Stimulated activated CD4-positive, alpha-beta T cell treated with anti-CD3 and anti-CD28 coated beads, Interleukin-15, amount 100 ng/mL, for 24 hours (primary cell): ENCODE results near the gene LRRC3.

ENCODE experiments used
- DNase-seq: peaks from one replicate; pipeline ENCODE4 v3.0.0-alpha.2; 2020

The LRRC3 gene

DNA sequence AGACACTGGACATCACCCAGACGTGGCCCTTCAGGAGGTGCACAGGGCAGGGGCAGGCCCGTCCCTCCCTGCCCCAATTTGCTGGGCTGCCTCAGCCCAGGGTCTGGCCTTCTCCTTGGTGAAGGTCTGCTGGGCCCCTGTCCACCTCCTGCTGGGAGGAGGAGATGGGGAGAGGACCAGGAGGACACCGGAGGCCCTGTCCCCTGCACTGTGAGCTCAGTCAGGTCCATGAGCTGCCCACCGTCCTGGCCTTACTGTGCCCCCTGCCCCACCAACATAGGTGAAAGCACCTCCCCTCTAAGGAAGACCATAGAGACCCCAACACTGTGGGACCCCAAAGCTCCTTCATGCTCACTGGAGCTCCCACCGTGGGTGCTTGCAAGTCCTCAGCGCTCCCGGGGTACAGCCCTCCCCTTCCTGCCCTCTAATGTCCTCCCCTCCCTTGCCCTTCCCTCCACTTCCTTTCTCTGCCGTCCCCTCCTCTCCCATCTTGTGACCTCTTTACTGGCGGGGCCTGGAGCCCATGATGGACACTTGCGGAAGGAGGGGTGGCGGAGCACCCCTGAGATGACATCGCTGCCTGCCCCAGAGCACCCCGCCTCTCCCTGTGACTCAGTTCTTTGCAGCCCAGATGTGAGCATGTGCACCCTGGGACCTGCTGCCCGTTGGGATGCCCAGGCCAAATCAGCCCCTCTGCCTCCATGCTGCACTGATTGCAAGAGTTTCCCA is 4.6 kb downstream of the LRRC3 start:
- DNase-seq, result no peak

DNA sequence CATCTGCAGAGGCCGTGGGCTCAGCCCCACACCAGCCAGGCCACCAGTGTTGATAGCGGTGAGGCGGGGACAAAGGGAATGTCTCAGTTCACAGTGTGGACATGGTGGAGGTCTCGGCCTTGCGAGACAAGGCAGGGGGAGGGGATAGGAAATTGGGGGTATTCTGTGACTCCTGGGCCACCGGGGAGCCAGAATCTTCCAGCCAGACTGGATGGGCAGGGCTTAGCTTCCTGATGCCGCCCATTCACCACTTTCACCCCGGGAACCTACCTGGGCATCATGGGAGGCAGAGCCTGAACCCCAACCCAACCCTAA is 5.1 kb downstream of the LRRC3 start:
- DNase-seq, result no peak

DNA sequence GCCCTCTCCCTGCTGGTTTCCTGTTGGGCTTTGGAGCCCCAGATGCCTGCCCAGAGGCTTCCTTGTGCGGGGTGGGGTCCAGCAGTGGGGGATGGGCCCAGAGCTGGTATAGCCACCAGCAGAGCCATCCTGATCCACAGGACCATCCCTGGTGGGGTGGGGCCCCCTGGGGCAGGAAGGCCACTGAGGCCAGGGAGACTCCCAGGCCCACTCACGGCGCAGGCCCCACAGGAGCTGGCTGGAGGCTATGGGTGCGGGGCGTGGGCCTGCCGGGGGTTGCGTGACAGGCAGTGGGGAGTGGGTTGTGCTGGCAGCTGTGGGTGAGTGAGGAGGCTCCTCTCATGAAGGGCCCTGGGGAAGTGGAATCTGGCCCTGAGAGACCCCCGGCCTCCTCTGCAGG is 5.7 kb downstream of the LRRC3 start:
- no peak for DNase-seq

DNA sequence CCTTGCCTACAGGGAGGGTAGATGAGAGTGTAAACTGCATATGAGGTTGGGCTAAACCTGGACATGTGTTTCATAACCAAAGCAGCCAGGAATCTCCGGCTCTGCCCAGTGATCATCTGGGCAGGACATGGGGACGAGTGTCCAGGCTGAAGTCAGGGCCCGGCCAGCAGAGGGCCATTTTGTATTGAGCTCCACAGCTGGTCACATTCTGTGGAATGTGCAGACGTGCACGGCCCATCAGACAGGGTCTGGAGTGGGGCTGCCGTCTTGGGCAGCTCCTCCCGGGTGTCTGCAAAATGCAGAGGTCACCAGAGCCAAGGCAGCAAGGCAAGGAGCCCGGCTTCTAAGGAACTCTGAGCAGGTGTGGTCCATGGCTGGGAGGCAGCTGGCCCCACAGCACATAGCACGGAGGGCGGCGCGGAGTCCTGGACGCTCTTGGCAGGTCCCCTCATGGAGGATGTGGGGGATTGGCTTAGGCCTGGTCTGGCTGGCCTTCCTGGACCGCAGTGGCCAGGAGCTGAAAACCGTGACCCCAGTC is 6.2 kb downstream of the LRRC3 start:
- no peak for DNase-seq

DNA sequence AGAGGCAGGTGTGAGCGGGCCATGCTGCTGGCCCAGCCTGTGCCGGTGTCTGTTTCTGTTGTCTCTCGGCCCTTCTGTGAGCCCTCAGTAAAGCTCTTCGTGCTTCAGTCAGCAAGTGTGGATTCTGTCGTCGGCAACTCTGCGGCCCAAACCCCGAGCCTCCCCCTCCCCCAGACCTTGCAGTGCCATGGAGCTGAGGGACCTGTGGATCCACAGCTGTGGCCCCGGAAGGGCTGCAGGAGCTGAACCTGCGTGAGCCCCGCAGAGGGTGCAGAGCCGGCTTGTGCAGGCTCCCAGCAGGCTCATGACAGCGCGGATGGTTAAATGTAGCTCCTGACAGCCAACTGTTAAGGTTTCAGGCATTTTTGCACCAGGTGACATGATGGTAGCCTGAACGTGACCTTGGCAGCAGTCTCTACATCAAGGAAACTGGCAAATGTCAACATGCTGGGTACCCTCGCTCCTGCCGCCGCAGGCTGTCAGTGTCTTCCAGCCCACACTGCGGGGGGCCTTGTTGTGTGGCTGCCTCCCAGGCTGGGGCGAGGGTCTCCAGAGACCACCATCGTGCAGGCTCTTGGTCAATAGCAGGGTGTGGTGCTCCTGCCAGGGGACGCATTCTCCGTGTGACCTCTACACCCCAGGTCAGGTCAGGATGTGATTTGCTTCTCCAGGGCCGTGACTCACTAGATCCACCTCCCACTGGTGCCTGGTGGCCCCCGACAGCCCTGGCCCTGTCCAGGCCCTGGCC is 7.0 kb downstream of the LRRC3 start:
- DNase-seq, result no peak

DNA sequence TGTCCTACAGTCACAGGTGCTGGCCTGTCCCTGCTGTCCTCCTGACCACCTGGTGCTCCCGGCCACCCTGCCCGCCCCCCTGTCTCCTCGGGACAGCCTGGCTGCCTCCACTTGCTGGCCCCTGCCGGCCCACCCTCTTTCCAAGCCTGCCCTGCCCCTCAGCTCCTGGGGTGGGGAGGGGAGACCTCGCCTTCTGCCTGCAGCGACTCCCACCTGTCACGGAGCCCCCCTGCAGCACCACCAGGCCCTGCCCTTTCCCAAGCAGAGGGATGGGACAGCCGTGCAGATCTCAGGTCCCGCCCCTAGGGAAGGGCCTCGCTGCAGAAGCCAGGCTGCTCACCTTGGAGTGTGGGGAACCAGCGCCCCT is 7.5 kb downstream of the LRRC3 start:
- DNase-seq, result no peak

DNA sequence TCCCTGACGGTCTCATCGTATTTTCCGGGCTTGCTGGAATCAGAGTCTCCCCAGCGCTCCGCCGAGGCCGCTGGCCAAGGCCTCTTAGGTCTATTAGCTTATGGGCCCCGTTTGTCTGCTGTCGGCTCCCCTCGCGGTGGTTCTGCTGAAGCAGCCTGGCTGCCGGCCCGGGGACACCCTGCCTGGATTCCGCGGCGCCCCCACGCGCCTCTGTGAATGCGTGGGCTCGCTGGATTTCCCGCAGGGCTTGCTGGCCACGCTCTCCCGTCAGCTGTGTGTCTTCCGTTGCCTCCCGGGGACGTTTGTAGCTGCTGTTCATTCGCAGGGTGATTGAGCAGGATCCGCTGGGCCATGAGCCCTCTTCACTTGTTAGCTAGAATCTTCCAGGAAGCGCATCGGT is 8.4 kb downstream of the LRRC3 start:
- no peak for DNase-seq

DNA sequence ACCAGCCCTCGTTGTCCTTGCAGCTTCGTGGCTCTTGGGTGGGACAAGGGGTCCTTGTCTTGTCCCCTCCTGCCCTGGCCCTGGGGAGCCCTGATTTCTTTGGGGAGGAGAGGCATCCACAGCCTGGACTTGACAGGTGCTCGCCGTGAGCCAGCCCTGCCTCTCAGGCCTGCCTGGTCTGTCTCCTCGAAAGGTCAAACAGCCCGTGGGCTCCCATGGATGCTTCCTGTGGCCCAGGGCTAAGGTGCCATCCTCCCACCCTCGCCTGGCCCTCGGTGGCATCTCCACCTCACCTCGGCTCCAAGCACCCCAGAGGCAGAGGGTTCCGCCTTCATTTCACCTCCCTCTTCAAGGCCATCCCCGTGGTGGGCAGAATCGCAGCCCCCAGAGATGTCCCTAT is 9.0 kb downstream of the LRRC3 start:
- no peak for DNase-seq

DNA sequence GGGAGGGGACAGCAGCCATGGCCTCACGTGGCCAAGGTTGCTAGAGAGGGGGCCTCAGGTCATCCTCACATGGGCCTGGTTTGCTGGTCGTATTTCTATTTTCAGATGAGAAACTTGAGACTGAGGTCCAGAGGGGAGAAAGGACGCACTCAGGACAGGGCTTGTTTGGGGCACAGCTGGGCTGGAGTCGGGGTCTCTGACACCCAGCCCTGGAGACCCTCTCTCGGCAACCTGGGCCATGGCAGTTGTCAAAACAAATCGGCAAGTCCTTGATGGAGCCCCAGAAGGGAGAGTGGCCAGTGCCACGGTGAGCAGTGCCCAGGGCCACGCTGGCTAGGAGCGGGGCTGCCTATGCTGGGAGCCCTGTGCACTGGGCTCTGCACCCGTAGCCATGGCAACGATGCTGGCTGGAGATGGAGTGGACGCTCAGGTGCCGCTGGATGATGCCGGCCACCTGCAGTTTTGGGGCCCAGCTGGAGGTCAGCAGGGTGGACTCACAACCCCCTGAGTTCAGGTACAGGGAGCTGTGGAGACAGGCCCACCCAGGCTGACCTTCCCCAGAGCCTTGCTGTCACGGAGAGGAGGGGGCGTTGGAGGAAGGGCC is 11.1 kb downstream of the LRRC3 start:
- DNase-seq, result no peak

DNA sequence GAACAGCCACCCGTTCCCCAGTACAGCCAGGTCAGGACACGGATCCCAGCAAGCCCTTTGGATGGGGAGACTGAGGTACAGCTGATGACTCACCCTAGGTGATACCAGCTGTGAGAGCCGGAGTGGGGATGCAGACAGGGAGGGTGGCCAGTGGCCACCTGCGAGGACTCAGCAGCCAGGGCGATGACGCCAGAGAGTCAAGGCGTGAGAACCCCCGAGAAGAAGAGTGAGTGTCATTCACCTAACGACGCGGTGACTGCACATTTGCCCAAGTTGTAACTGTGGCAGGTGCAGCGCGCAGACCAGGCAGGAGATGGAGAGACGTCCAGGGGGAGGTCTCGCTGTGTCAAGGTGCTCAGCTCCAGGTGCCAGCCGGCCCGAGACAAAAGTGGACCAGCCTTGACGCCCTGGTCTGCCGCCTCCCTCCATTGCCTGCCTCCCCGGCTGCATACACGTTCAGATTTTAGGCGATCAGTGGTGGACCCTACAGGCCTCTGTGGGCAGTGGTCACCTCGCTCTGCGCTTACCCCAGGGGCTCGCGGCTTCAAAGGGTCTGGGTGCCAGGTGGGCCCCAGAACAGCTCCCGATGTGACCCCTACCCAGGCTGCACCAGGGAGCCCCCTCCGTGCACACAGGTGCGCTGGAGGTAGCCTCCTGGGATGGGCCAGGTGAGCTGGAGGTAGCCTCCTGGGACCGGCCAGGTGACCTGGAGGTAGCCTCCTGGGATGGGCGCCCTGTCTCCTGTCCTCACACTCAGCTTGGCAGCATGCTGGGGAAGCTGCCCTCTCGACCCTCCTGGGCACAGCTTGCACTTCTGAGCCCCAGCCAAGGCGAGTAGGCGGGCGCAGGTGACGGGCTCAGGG is 11.9 kb downstream of the LRRC3 start:
- DNase-seq, result no peak

DNA sequence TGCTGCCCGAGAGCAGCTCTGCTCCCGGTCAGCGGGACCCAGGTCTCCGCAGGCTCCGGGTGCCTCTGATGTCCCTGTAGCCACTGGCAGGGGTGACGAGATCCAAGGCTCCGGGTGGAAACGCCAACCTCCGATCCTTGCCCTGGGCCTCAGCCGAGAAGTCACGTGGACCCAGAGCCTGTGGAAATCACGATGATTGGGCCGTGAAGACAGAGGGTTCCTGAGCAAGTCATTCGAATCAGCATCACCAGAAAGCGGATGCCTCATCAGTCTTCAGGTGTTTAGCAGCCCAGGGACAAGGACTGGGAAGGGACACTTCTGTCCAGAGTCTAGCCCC is 12.5 kb downstream of the LRRC3 start:
- no peak for DNase-seq

DNA sequence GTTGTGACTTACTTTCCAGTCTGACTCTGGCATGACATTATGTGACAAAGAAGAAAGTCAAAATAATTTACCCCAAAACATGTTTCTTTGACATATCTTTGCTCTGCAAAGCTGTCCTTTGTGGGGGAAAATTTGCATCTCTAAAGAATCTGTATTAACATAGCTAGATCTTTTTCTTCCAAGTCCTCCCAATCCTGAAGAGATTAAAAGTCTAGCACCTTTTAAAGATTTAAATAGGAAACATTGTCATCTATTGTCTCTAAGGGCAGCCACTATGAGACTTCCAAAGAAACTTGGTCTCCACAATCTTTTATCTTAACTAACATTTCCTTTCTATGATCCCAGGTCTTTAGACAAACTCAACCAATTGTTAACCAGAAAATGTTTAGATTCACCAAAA is 16.0 kb downstream of the LRRC3 start:
- no peak for DNase-seq

DNA sequence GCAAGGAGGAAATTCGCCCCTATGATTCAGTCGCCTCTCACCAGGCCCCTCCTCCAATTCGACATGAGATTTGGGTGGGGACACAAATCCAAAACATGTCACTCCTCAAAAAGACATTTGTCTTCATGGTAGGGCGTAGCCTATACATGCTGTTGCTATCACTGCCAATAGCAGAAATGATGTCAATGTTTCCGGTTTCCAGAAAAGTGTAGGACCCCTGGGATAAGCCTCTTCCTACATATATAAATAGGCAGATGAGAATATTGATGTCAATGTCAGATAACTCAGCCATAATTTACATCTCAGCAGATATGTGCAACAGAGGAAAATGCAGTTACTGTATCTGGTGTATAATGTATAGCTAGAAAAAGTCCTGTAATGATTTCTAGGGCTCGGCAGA is 16.7 kb downstream of the LRRC3 start:
- no peak for DNase-seq

DNA sequence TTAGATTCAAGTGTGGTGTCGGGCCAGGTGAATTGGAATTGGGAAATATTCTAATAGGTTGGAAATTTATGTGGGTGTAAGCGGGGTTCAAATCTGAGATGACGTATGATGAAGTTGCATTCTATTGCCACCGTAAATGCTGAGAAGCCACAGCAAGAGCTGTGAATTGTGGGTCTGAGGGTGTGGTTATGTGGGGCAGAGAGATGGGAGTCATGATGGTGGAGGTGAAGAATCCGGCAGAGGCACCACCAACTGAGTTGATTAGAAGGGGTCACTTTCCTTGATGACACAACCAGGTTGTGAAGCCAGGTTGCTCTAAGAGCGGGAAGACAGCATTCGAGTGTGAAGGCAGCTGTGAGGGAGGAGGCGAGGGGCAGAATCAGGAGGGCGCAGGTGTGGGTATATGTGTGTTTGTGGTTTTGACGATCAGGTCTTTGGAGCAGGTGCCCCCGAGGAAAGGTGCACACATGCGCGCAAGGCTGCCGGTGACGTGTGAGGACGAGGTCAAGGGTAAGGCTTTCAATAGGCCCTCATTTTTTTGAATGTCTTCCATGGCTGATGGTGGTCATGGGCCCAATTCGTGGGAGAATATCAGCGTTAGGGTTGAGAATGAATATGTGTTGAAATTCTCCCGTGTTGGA is 18.7 kb downstream of the LRRC3 start:
- DNase-seq, result no peak

DNA sequence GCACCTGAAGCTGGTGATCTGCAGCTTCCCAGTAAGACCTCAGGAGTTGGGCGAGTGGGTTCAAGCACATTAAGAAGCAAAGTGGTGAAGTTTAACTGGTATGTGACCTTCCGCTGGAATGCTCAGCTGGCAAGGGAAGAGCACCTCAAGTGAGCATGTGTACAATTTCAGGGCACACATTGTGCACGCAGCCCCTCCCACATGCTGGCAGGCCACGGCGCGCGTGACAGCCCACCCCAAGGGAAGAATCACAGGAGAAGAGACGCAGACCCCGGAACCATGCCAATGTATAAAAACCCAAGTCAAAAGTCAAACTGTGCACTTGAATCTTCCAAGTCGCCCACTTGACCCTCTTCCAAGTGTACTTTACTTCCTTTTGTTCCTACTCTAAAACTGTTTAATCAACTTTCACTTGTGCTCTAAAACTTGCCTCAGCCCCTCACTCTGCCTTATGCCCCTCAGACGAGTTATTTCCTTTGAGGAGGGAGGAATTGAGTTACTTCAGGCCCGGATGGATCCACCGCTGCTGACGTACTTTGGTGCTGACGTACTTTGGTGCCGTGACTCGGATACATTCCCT is 20.0 kb downstream of the LRRC3 start:
- DNase-seq, result no peak

DNA sequence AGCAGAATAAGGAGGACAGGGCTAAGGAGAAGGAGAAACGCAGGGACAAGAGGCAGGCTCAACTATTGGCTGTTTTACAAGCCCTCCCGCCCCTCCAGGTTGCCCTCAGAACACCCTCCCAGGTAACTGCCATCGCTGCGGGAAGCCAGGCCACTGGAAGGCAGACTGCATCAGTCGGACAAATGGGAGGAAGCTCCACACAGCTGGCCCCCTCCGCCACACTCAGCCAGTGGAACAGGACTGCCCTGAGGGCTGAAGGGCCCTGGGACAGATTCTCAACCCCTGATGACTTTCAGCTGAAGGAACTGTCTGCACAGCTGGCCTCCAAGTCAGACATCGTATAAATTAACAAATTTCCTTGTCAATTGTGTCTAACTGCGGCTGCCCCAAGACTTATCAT is 21.8 kb downstream of the LRRC3 start:
- no peak for DNase-seq

DNA sequence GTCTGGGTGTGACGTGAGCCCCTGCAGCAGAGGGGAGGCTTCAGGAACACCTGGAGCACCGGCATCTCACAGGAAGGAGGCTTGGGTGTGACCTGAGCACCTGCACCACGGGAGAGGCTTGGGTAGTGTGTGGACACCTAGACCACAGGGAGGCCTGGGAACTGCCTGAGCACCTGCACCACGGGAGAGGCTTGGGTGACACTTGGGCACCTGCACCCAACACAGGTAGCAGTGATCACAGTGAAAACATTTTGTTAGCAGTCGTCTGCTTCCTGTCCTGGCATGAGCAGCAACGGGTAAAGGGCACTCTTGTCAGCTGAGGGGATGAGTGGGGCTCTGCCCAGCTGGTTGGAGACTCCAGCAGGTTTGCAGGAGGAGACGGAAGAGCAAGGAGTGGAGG is 22.4 kb downstream of the LRRC3 start:
- no peak for DNase-seq

DNA sequence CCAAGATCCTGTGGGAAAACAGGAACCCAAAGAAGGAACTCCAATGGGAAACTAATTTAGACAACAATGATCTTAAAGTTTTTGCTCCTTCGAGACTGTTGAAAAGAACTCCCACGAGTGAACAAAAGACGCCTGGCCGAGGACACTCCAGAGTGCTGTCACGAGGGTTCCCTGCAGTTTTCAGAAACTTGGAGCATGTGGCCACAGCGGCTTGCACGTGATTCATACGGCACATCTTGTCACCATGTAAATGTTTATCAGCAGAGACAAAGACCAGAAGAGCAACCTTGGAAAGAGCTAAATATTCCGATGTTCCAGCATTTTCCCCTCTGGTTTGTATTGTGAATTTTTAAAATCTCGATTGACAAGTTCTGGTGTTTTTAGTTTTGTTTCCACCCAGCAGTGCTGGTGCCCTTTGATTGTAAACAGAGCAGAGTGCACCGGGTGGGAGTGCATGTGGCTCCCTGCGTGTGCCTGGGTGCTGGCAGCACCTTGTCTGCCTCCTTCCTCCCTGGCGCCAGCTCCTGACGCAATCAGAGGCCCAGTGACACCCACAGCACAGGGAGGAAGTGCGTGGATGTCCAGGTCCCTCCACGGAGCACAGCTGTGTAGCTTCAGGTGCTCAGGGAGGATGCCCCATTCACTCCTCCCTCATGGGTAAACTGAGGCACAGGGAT is 23.0 kb downstream of the LRRC3 start:
- no peak for DNase-seq

DNA sequence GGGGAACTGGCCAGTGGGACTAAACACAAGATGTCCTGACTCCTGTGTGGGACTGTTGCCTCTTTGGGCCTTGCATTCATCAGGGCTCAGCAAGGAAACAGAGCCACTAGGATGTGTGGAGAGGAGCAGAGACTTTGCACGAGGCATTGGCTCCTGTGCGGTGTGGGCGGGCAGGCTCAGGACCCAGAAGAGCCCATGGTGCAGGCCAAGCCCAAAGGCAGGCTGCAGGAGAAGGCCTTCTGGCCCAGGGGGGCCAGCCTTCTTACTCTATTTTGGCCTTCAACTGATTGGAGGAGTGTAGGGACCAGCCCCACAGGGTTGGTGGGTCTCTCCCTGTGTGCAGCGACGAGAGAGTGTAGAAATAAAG is 23.5 kb downstream of the LRRC3 start:
- no peak for DNase-seq

DNA sequence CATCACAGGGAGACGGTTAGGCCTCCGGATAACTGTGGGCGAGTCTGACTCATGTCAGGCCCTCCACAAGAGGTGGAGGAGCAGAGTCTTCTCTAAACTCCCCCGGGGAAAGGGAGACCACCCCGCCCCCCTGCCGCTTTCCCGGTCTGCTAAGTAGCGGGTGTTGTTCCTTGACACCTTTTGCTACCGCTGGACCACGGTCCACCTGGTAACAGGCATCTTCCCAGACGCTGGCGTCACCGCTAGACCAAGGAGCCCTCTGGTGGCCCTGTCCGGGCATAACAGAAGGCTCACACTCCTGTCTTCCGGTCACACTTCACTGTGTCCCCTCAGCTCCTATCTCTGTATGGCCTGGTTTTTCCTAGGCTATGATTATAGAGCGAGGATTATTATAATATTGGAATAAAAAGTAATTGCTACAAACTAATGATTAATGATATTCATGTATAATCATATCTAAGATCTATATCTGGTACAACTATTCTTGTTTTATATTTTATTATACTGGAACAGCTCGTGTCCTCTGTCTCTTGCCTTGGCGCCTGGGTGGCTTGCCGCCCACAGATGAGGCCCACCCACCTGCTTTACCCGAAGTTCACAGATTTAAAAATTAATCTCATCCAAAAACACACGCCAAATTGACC is 24.4 kb downstream of the LRRC3 start:
- peak; percentile 56 for DNase-seq
